Gastrocnemius medialis (tissue), 4 donors: ENCODE results near the gene MIF4GD.

ENCODE experiments used
- POLR2A ChIP-seq, 2 donors: fragments of 450-650 bp; IDR thresholded peaks; one replicate each; pipeline ENCODE4 v1.6.1; 2017; ENCODE audit warnings: antibody characterized with exemption in 2 of 2, mild to moderate bottlenecking in 2 of 2, moderate library complexity in 2 of 2
- TF ChIP-seq, protein P1 (sequence below), 5 experiments: fragments of 450-650 bp in 3 of 5; fragments of 200-600 bp in 2 of 5; sonication (generic) in 2 of 5; IDR thresholded peaks in 4 of 5; conservative IDR thresholded peaks in 1 of 5; 1 replicate in 4 of 5; 2 replicates in 1 of 5; pipeline ENCODE4 v1.5.1; 2016 to 2019; ENCODE audit warnings: antibody characterized with exemption in 5 of 5, mild to moderate bottlenecking in 3 of 5, moderate library complexity in 3 of 5

DNA sequence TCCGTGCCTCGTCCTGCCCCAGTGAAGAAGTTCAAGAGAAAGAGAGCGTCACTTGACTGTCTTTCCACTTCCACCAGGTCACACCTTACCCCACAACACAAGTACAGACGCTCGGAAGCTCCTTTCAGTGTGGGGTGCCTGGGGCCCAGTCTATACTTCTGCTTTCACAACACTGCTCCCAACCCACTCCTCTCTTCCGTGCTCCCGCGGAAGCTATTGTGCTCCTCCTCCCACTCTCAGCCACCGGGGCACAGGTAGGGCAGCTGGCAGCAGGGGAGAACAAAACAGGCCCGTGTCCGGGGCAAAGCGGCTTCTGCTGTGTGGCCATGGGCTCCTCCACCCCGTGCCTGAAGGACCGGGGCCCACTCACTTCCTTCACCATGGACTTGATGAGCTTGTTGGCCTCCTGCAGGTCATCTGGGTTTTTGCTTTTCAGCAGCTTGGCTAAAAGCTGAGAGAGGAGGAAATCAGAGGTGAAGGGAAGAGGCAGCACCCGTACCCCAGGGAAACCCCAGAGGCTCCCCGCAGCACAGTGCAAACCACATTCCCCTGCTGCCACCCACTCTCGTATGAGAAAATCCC is 28.5 kb downstream of the MIF4GD start:
- TF ChIP-seq, protein P1, sequence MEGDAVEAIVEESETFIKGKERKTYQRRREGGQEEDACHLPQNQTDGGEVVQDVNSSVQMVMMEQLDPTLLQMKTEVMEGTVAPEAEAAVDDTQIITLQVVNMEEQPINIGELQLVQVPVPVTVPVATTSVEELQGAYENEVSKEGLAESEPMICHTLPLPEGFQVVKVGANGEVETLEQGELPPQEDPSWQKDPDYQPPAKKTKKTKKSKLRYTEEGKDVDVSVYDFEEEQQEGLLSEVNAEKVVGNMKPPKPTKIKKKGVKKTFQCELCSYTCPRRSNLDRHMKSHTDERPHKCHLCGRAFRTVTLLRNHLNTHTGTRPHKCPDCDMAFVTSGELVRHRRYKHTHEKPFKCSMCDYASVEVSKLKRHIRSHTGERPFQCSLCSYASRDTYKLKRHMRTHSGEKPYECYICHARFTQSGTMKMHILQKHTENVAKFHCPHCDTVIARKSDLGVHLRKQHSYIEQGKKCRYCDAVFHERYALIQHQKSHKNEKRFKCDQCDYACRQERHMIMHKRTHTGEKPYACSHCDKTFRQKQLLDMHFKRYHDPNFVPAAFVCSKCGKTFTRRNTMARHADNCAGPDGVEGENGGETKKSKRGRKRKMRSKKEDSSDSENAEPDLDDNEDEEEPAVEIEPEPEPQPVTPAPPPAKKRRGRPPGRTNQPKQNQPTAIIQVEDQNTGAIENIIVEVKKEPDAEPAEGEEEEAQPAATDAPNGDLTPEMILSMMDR (IDR thresholded peaks at IDR 0.05 in 4 of 5, conservative IDR thresholded peaks at IDR 0.05 in 1 of 5): no peak
- no peak for TF ChIP-seq POLR2A (IDR thresholded peaks at IDR 0.05)
